Bronchial epithelial cell (primary cell): ENCODE measurements around the gene OR8G5. TPM values are rescaled to one million over a fixed set of nuclear protein-coding genes. Genes with fewer than 3 reads are reported as not detected.

Experiments used
- DNase-seq: peaks from one replicate; pipeline ENCODE4 v3.0.0-alpha.2; 2010; ENCODE audit warnings: low read depth
- FAIRE-seq: peaks from 2 replicates; lab custom pipeline; 2011; peaks lifted over from hg19 to GRCh38; lab: Jason Lieb, UNC
- H3K27me3 ChIP-seq: 2 replicates; pipeline ENCODE4 v1.5.1; 2011; ENCODE audit warnings: low read length; ENCODE audit not compliant: control insufficient read depth, insufficient read depth
- H3K36me3 ChIP-seq: 2 replicates; pipeline ENCODE4 v1.5.1; 2011; ENCODE audit warnings: low read length; ENCODE audit not compliant: control insufficient read depth, insufficient read depth
- H3K4me3 ChIP-seq: 2 replicates; pipeline ENCODE4 v1.5.1; 2011; ENCODE audit warnings: mild to moderate bottlenecking, low read depth, low read length, control low read depth
- CTCF ChIP-seq: IDR thresholded peaks from 2 replicates; pipeline ENCODE4 v1.5.1; 2011; ENCODE audit warnings: mild to moderate bottlenecking, moderate library complexity, low read length, control low read depth, inconsistent platforms; ENCODE audit not compliant: insufficient read depth, severe bottlenecking
- total RNA-seq: library from RNA; depleted of rRNA; stranded (reverse); fragments of >200 nt; gene quantifications from 2 replicates; pipeline ENCODE4 v1.2.1, GENCODE V29; 2014

OR8G5 gene
- total RNA-seq, 1 donor from 2014 or later: not detected

DNA sequence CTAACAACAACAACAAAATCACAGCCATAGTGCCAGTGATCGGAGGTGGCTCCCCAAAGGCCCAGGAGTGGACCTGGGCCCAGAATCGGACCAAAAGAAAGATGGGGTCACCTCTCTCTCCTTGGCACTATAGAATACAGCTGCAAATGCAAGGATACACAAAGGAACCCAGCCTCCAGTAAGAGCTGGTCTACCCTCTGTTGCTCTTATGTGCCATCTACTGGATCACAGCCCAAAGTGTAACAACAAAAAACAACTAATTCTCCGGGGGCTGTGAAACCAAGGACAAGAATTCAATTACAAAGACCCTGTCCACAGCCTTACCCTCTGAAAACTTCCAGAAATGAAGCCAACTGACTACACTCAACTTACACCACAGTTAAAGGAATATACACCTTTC, 21.6 kb downstream of the OR8G5 start:
- H3K36me3 ChIP-seq: no peaks in the 10 kb centered on the region
- no peak for TF ChIP-seq CTCF
- FAIRE-seq (no peak), DNase-seq (peak; percentile 4)
- H3K27me3 ChIP-seq: no peaks in the 10 kb centered on the region
- H3K4me3 ChIP-seq: no peak overlapping the region

GRCh38 chr11:124278261-124278660, 22.1 kb downstream of the OR8G5 start:
- no peak overlapping the region for H3K4me3 ChIP-seq
- DNase-seq (no peak), FAIRE-seq (no peak)
- no peak for TF ChIP-seq CTCF
- H3K27me3 ChIP-seq: no peaks in the 10 kb centered on the region
- H3K36me3 ChIP-seq: no peaks in the 10 kb centered on the region

GRCh38 chr11:124285610-124286344, 29.6 kb downstream of the OR8G5 start:
- no peaks in the 10 kb centered on the region for H3K36me3 ChIP-seq
- DNase-seq: peak; percentile 15
- TF ChIP-seq CTCF: no peak
- H3K4me3 ChIP-seq: no peak overlapping the region
- FAIRE-seq: no peak
- no peaks in the 10 kb centered on the region for H3K27me3 ChIP-seq

GRCh38 chr11:124294687-124295086, 38.5 kb downstream of the OR8G5 start:
- no peaks in the 10 kb centered on the region for H3K27me3 ChIP-seq
- TF ChIP-seq CTCF: no peak
- H3K36me3 ChIP-seq: no peaks in the 10 kb centered on the region
- H3K4me3 ChIP-seq: no peak overlapping the region
- DNase-seq: no peak
- FAIRE-seq: no peak

DNA sequence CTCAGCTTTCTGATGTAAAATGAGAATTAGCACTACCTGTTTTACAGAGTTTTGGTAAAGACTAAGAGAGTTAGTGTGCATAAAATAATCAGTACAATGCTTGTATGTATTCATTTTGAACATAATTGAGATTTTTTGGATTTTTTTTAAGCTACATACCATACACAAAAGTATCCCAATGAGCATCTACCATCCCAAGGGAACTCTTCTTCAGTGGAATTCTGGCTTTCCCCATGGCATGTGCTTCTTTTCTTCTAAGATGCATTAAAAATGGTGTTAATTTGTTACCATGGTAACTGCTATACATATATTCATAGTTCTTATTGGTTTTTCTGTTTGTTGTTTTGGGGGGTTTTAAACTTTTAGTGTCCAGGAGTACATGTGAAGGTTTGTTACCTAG, 39.8 kb downstream of the OR8G5 start:
- Histone ChIP-seq H3K4me3 (no peak overlapping the region), H3K36me3 (no peaks in the 10 kb centered on the region), H3K27me3 (no peaks in the 10 kb centered on the region)
- FAIRE-seq (no peak), DNase-seq (no peak)
- no peak for TF ChIP-seq CTCF

DNA sequence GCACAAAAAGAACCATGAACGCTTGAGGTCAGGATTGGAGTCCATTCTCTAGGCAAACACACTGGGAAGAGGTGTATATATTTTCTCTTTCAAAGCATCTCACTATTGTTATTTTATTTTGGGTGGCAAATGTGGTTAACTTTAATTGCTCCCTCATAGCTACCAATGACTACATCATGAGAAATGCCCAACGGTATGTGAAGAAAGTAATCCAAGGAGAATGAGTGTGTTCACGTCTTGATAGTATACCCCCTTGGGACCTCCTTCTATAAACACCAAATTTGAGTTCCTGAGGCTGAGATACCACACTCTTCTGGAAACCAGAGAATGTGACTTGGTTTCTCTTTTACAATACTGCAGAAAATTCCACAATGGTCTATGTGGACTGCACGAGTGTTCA, 41.7 kb downstream of the OR8G5 start:
- TF ChIP-seq CTCF: no peak
- DNase-seq (no peak), FAIRE-seq (no peak)
- H3K36me3 ChIP-seq: no peaks in the 10 kb centered on the region
- no peak overlapping the region for H3K4me3 ChIP-seq
- no peaks in the 10 kb centered on the region for H3K27me3 ChIP-seq
